HepG2 (cell line): Measurements from ENCODE around the gene CYP26B1.

Experiments used
- CTCF ChIP-seq: sonication (generic); formaldehyde crosslinking; IDR thresholded peaks from 2 replicates; pipeline ENCODE4 v1.5.0; 2020; ENCODE audit warnings: mild to moderate bottlenecking, missing genetic modification reagents, moderate library complexity
- FOXJ3 ChIP-seq: sonication (generic); formaldehyde crosslinking; IDR thresholded peaks from 2 replicates; pipeline ENCODE4 v1.4.0; 2020; ENCODE audit warnings: missing genetic modification reagents, mild to moderate bottlenecking, borderline replicate concordance
- JUND ChIP-seq: sonication (generic); formaldehyde crosslinking; IDR thresholded peaks from 2 replicates; pipeline ENCODE4 v1.8.0; 2022; ENCODE audit warnings: mild to moderate bottlenecking, missing genetic modification reagents
- MLLT10 ChIP-seq: sonication (generic); formaldehyde crosslinking; IDR thresholded peaks from 2 replicates; pipeline ENCODE4 v1.4.0; 2020; ENCODE audit warnings: missing genetic modification reagents
- MTA1 ChIP-seq: sonication (generic); formaldehyde crosslinking; IDR thresholded peaks from 2 replicates; pipeline ENCODE4 v1.4.0; 2020; ENCODE audit warnings: missing genetic modification reagents, mild to moderate bottlenecking, borderline replicate concordance
- NR3C1 ChIP-seq: sonication (generic); formaldehyde crosslinking; IDR thresholded peaks from 2 replicates; pipeline ENCODE4 v1.4.0; 2020; ENCODE audit warnings: missing genetic modification reagents
- PRPF4 ChIP-seq: fragments of 200-400 bp; formaldehyde crosslinking; IDR thresholded peaks from 2 replicates; pipeline ENCODE4 v1.6.1; 2016; ENCODE audit warnings: low read length, low read depth; ENCODE audit not compliant: poor library complexity, severe bottlenecking
- SRF ChIP-seq: IDR thresholded peaks from 2 replicates; pipeline ENCODE4 v1.6.1; 2011; ENCODE audit warnings: mild to moderate bottlenecking, low read depth, low read length, moderate library complexity
- TFAP4 ChIP-seq: sonication (generic); IDR thresholded peaks from 2 replicates; pipeline ENCODE4 v1.6.1; 2016; ENCODE audit warnings: low read depth, borderline replicate concordance
- ZHX1 ChIP-seq: sonication (generic); formaldehyde crosslinking; IDR thresholded peaks from 2 replicates; pipeline ENCODE4 v1.8.1; 2022; ENCODE audit warnings: low read depth, mild to moderate bottlenecking, missing genetic modification reagents
- ZNF318 ChIP-seq: sonication (generic); formaldehyde crosslinking; IDR thresholded peaks from 2 replicates; pipeline ENCODE4 v1.4.0; 2020; ENCODE audit warnings: mild to moderate bottlenecking, missing genetic modification reagents
- ZNF558 ChIP-seq: sonication (generic); formaldehyde crosslinking; IDR thresholded peaks from 2 replicates; pipeline ENCODE4 v1.9.0; 2022; ENCODE audit warnings: mild to moderate bottlenecking, missing genetic modification reagents, borderline replicate concordance
- ZSCAN12 ChIP-seq: sonication (generic); formaldehyde crosslinking; IDR thresholded peaks from 2 replicates; pipeline ENCODE4 v1.9.0; 2021; ENCODE audit warnings: mild to moderate bottlenecking, missing genetic modification reagents

- TF ChIP-seq CTCF (CRISPR knock-in tag), result no peak
- no peak for TF ChIP-seq ZNF558 (CRISPR knock-in tag)
- no peak for TF ChIP-seq ZHX1 (CRISPR knock-in tag)
- no peak for TF ChIP-seq NR3C1
- TF ChIP-seq JUND (CRISPR knock-in tag), result no peak
- no peak for TF ChIP-seq ZSCAN12 (CRISPR knock-in tag)
- no peak for TF ChIP-seq MLLT10 (CRISPR knock-in tag)
- no peak for TF ChIP-seq FOXJ3 (CRISPR knock-in tag)
- TF ChIP-seq ZNF318 (CRISPR knock-in tag), result no peak
- no peak for TF ChIP-seq SRF
- no peak for TF ChIP-seq TFAP4
- TF ChIP-seq PRPF4, result no peak
- no peak for TF ChIP-seq MTA1 (CRISPR knock-in tag)
Measured at GRCh38 chr2:72144274-72144631, 3.4 kb downstream of the CYP26B1 start.
